Cardiac muscle cell (in vitro differentiated cells and primary cell): ENCODE measurements around the gene KLHL30. TPM values are rescaled to one million over a fixed set of nuclear protein-coding genes. Genes with fewer than 3 reads are reported as not detected.
A peak's percentile ranks its signal among the peaks of the same experiment; 100 is the strongest.

Source experiments
- DNase-seq, 2 donors: peaks; one replicate each; pipeline versions ENCODE4 v3.0.0 to v3.0.0-alpha.2; 2010 to 2017; ENCODE audit warnings: low read depth in 1 of 2, low spot score in 1 of 2
- H3K27ac ChIP-seq: fragments of 200-600 bp; sonication (generic); 2 replicates; pipeline ENCODE4 v1.5.1; 2016
- H3K27me3 ChIP-seq: fragments of 200-600 bp; sonication (generic); 2 replicates; pipeline ENCODE4 v1.6.0; 2016; ENCODE audit warnings: control low read depth
- H3K36me3 ChIP-seq: fragments of 200-600 bp; sonication (generic); 2 replicates; pipeline ENCODE4 v1.5.1; 2016; ENCODE audit warnings: control low read depth
- H3K4me1 ChIP-seq: fragments of 200-600 bp; sonication (generic); 2 replicates; pipeline ENCODE4 v1.8.1; 2017; ENCODE audit warnings: low read depth, mild to moderate bottlenecking, mixed run types
- H3K4me3 ChIP-seq: fragments of 200-600 bp; sonication (generic); 2 replicates; pipeline ENCODE4 v1.5.1; 2016; ENCODE audit warnings: mild to moderate bottlenecking
- H3K9me3 ChIP-seq: fragments of 200-600 bp; sonication (generic); 2 replicates; pipeline ENCODE4 v1.5.1; 2017; ENCODE audit warnings: low read depth, mild to moderate bottlenecking, control low read depth
- CTCF ChIP-seq: IDR thresholded peaks from 2 replicates; pipeline ENCODE4 v1.5.1; 2012; ENCODE audit warnings: low read depth, mild to moderate bottlenecking, low read length
- polyA plus RNA-seq: library from polyadenylated mRNA; unstranded; fragments of >200 nt; fragmentation: Nextera tagmentation; extraction: Ambion mirVana; gene quantifications from 2 replicates; pipeline ENCODE4 v1.2.1, GENCODE V29; 2016
- total RNA-seq: library from RNA; depleted of rRNA; stranded (reverse); fragments of >200 nt; gene quantifications from 2 replicates; pipeline ENCODE4 v1.2.3, GENCODE V29; 2016

KLHL30 gene
- total and polyA plus RNA-seq, 2 experiments from 2014 or later, result 6.7 to 31.7 TPM

GRCh38 chr2:238137885-238138284 is 583 bp upstream of the KLHL30 start:
- Histone ChIP-seq H3K4me1 (peaks cover 34% of the 10 kb centered on the region), H3K27ac (peak overlapping the region; percentile 90), H3K4me3 (no peak overlapping the region), H3K9me3 (no peaks in the 10 kb centered on the region), H3K36me3 (no peaks in the 10 kb centered on the region), H3K27me3 (no peaks in the 10 kb centered on the region)
- no peak for DNase-seq
- TF ChIP-seq CTCF, result no peak

- TF ChIP-seq CTCF, result peak; percentile 64
- no peaks in the 10 kb centered on the region for H3K36me3 ChIP-seq
- peak overlapping the region; percentile 7 for H3K4me3 ChIP-seq
- DNase-seq, result peak in 1 of 2 donors; percentile 61
- H3K27ac ChIP-seq, result peak overlapping the region; percentile 90
- H3K9me3 ChIP-seq, result no peaks in the 10 kb centered on the region
- no peaks in the 10 kb centered on the region for H3K27me3 ChIP-seq
- peaks cover 29% of the 10 kb centered on the region for H3K4me1 ChIP-seq
These were observed 950 bp downstream of the KLHL30 start for GRCh38 chr2:238139196-238140039.

- Histone ChIP-seq H3K4me1 (peaks cover 29% of the 10 kb centered on the region), H3K27me3 (no peaks in the 10 kb centered on the region), H3K36me3 (no peaks in the 10 kb centered on the region), H3K27ac (no peak overlapping the region), H3K4me3 (no peak overlapping the region), H3K9me3 (no peaks in the 10 kb centered on the region)
- TF ChIP-seq CTCF, result no peak
- DNase-seq, result no peak
These were observed 1.6 kb downstream of the KLHL30 start for GRCh38 chr2:238140040-238140439.

- peaks cover 29% of the 10 kb centered on the region for H3K4me1 ChIP-seq
- DNase-seq, result no peak
- no peak overlapping the region for H3K27ac ChIP-seq
- no peak overlapping the region for H3K4me3 ChIP-seq
- no peaks in the 10 kb centered on the region for H3K27me3 ChIP-seq
- H3K36me3 ChIP-seq, result no peaks in the 10 kb centered on the region
- TF ChIP-seq CTCF, result no peak
- no peaks in the 10 kb centered on the region for H3K9me3 ChIP-seq
These were observed 2.5 kb downstream of the KLHL30 start for GRCh38 chr2:238140721-238141540.

- no peaks in the 10 kb centered on the region for H3K9me3 ChIP-seq
- no peak for DNase-seq
- H3K4me1 ChIP-seq, result peaks cover 25% of the 10 kb centered on the region
- no peak overlapping the region for H3K27ac ChIP-seq
- no peak for TF ChIP-seq CTCF
- no peaks in the 10 kb centered on the region for H3K36me3 ChIP-seq
- no peak overlapping the region for H3K4me3 ChIP-seq
- no peaks in the 10 kb centered on the region for H3K27me3 ChIP-seq
These were observed 3.3 kb downstream of the KLHL30 start for GRCh38 chr2:238141541-238142318.
